ENCODE results near the gene ERCC5.

The ERCC5 gene

DNA sequence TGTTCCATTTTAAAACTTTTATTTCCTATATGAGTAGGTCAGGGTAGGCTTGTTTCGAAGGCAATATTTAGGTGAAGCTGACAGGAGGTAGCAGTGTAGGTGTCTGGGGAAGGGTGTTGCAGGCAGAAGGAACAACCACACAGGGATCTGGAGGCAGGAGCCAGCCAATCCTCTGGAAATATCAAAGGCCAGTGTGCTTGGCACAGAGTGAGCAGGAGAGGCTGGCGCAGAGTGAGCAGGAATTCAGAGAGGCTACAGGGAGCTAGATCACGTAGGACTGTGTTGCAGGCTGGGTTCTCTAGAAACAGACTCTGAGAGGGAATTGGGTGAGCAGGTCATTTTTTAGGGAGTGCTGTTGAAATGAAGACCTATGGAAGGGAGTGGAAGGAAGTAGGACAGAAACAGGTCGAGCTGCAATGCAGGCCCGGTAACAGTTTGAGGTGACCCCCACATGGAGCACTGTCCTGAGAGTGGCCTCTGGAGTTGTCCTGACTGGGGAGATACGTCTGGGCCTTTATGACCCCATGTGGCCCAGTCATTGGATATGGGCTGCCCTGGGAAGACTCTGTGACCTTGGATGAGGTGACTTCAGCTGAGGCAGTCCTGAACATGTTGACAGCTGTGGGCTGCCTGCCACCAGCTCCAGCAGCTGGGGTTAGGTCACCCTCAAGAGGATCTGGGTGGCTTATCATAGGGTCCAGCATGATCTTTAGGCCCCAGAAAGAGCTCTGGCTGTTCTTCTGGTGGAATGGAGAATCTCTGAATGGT is 51.7 kb downstream of the ERCC5 start:
- DNase-seq, result no peak

GRCh38 chr13:102900193-102900608 is 54.4 kb downstream of the ERCC5 start:
- no peak for DNase-seq

DNA sequence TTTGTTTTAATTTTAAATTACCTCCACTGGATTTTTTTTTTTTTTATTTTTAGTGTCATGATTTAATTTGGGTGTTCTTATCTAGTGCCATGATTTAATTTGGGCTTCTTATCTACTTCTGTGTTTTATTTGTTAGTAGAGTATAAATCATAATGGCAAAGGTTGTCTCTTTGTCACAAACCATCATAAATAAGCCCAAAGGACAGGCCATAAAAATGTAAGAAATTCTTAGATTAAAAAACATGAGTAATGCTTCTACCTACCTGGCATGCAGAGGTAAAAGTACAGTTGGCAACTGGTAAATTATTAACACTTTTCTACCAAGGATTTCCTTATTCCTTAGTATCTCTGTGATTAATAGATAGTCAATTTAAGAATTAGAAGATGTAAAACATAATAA is 55.2 kb downstream of the ERCC5 start:
- no peak for DNase-seq

DNA sequence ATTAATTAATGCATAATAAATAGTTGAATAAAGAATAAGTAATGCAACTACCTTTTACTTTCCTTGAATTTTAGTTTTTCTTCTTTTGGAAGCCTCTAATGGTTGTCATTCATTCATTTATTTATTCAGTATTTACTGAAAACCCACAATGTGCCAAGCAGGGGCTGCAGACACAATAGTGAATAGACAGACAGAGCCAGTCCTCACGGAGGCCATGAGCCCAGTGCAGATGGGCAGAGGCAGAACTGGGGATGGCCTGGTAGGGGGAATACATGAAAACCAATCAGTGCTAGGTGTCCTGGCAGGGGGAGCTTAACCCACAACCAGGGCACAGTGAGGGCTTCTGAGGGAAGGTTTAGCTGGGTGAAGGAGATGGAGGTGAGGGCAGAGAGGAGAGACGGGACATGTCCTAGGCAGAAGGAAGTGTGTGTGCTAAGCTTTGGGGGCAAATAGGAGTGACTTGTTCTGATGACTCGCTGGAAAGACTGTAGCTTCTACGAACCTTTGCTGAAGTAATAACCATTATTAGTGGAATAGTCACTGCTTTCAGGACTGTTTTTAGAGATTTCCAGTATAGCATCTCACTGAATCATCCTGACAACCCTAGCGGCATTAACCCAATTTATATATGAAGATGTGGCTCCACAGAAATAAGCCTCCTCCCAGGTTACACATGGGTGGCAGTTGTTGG is 55.9 kb downstream of the ERCC5 start:
- DNase-seq, result no peak

DNA sequence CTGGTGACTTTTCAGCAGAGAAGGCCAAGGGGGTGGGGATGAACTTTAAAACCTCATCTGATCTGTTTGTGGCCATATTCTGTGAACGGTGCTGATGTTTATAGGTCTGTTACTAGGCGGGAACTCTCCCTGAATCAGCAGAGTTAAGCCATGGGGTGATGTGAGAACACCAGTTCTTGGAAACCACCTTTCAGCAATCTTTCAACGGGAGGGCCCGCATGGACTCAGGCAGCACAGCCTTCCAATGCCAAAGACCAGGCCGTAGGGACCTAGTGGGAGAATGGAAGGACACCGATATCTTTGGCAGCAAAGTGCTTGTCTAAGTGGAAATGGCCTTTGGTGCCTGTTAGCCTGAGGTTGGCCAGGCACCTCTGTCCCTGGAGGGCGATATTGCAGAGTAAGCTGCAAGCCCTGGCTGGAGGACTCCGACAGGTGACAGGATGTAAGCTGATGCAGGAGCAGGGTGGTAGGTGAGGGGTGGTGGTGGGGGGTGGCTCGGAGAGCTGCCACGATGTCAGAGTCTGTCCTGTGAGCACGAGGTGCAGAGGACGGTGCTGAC is 57.0 kb downstream of the ERCC5 start:
- DNase-seq, result no peak

- no peak for DNase-seq
These were observed 58.0 kb downstream of the ERCC5 start for GRCh38 chr13:102903659-102904407.

DNA sequence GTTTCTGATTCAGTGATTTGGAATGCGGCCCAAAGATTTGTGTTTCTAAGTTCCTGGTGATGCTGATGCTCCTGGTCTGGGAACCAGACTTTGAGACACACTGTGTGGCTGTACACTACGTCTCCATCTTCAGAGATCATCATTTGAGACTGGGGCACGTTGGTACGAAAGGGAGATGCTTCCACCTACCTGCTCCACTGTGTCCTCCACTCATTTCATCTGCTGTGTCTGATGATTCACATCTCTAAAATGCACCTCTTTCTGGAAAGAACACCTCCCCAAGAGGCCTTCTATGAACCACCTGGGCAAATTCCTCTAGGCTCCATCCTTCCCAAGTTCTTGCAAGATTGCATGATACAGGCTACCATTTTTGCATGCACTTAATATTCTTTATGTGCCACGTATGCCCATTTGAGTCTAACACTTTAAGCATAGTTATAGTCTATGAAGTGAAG is 58.6 kb downstream of the ERCC5 start:
- DNase-seq, result no peak

- DNase-seq, result no peak
These were observed 60.3 kb downstream of the ERCC5 start for GRCh38 chr13:102905905-102906771.

DNA sequence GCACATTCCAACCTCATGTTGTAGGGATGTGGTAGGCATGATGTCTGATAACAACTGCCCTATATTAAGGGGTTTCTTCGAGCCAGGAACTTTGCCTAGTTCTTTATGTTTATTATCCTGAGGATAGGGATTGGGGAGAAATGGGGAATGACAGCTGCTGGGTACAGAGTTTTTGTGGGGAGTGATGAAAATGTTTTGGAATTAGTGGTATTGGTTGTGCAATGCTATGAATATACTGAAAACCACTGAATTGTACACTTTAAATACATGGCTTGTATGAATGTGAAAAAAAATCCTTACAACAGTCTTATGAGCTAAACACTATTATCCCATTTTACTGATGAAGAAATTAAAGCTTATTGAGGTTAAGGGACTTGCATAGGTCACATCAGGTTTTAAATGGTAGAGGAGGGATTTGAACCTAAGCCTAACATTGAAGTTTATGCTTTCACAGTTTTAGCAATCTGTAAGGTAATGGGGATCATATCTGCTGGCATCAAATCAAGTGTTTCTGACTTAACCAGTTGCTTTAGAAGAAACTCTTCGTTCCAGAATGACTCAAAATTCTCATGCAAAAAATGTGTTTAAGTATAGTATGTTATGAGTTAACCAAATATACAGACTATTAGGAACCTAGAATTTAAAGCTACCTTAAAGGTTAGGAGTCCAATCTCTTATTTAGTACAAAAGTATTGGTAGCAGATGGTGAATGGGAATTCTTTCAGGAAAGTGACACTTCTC is 61.4 kb downstream of the ERCC5 start:
- no peak for DNase-seq

DNA sequence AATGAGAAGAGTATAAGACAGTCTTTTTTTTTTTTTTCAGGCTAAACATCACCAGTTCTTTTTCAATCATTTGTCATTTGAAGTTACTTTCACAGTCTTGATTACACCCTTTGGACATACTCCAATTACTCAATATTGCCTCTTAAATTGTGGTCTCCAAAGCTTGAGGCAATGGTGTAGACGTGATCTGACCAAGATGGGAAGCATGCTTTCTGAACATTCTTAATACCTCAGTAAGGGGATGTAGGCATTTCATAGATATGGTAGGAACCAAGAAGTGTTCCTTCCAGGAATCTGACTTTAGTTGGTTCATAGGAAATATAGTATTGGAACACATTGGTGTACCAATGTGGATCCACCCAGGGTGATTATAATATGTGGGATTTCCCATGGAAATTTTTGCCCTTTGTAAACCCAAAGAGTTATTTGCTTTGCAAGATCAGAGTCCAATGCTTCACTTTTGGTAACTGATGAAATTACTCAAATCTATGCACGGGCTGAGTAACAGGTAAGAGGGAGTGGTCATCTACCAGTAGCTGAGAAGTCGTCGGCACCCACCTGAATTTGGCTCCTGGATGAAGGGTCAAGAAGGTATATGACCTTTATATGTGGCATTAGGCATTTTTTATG is 62.2 kb downstream of the ERCC5 start:
- DNase-seq, result no peak

DNA sequence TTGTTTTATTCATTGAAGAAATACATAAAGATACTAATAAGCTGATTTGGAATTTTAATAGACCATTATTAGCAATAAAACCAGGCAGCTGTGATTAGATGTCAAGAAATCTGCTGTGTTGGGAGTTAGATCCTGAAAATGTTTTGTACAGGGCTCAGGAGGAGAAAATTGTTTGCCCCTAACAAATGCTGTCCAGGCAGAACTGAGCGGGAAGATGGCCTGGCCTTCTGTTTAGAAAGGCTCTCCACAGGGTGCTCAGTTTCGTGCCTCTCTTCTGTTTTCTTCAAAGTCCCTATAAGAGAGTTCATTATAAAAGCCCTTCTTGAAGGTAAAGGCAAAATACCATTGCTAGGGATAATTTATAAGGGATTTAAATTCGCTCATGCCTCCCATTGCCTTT is 64.1 kb downstream of the ERCC5 start:
- no peak for DNase-seq

- no peak for DNase-seq
These were observed 65.5 kb downstream of the ERCC5 start for GRCh38 chr13:102911336-102911735.

DNA sequence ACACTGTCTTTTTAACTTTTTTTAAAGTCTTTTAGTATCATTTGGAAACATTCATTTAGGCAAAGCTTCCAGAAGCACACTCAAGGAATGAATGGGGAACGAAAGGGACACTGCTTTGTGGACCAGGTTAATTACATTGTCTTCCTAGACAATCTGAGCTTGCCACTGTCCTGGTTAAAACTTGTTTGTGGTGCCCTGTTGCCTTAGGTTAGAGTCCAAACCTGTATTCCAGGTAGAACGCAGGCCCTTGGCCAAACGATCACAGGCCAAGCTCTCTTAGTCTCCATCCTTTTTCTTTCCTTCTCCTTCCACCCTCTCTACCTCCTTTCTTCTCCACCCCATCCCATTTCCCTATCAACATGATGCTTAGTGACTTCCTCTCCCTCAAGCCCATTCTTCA is 66.8 kb downstream of the ERCC5 start:
- DNase-seq, result no peak

- DNase-seq, result no peak
These were observed 68.1 kb downstream of the ERCC5 start for GRCh38 chr13:102913914-102914313.

GRCh38 chr13:102914339-102914930 is 68.6 kb downstream of the ERCC5 start:
- DNase-seq, result no peak

GRCh38 chr13:102915393-102915930 is 69.6 kb downstream of the ERCC5 start:
- no peak for DNase-seq

GRCh38 chr13:102917019-102917418 is 71.2 kb downstream of the ERCC5 start:
- DNase-seq, result no peak

GRCh38 chr13:102922184-102922583 is 76.4 kb downstream of the ERCC5 start:
- no peak for DNase-seq

Measured in stimulated activated CD4-positive, alpha-beta T cell treated with anti-CD3 and anti-CD28 coated beads, Interleukin-12 subunit alpha, Interleukin-12 subunit beta, amount 100 ng/mL, for 4 hours (primary cell).